Natural killer cell treated with Interleukin-12 subunit alpha and Interleukin-12 subunit beta and Interleukin-15 and Interleukin-18, amount 100 ng/mL, for 72 hours (primary cell): Measurements from ENCODE around the gene AFF3. TPM values are rescaled to one million over a fixed set of nuclear protein-coding genes. Genes with fewer than 3 reads are reported as not detected.
"Not testable (repeated sequence)": the region's sequence is repeated elsewhere in the genome, so short reads cannot be mapped to it uniquely, and the experiment has no call there.

Experiments used
- ATAC-seq, 2 donors: fragments of 150-1000 bp; cut with Tn5 transposase in 1 of 2; sonication (Bioruptor Pico), chemical (Tn5 transposase) in 1 of 2; 2 replicates each; pipeline ENCODE4 v1.10.0; 2021
- DNase-seq: peaks from one replicate; pipeline ENCODE4 v3.0.0; 2022; ENCODE audit warnings: low spot score
- H3K27ac Mint-ChIP-seq, 2 donors: 1 replicate in 1 of 2; 2 replicates in 1 of 2; pipeline ENCODE4 v1.8.0; 2022; ENCODE audit warnings: mixed read lengths in 2 of 2, mild to moderate bottlenecking in 1 of 2, moderate library complexity in 1 of 2
- H3K27me3 Mint-ChIP-seq, 2 donors: 1 replicate in 1 of 2; 2 replicates in 1 of 2; pipeline ENCODE4 v1.8.0; 2022; ENCODE audit warnings: mixed read lengths in 2 of 2
- H3K36me3 Mint-ChIP-seq: one replicate; pipeline ENCODE4 v1.8.0; 2022; ENCODE audit warnings: mixed read lengths
- H3K4me1 Mint-ChIP-seq, 2 donors: 1 replicate in 1 of 2; 2 replicates in 1 of 2; pipeline ENCODE4 v1.8.0; 2022; ENCODE audit warnings: low read depth in 2 of 2, mixed read lengths in 2 of 2, mild to moderate bottlenecking in 1 of 2
- H3K4me3 Mint-ChIP-seq: one replicate; pipeline ENCODE4 v1.8.0; 2022; ENCODE audit warnings: mixed read lengths
- H3K9me3 Mint-ChIP-seq: 2 replicates; pipeline ENCODE4 v1.8.0; 2022; ENCODE audit warnings: mixed read lengths
- total RNA-seq, 2 donors: library from RNA; stranded (reverse); gene quantifications; one replicate each; pipeline ENCODE4 v1.2.3, GENCODE V29; 2022

Gene AFF3
- total RNA-seq, 2 donors from 2014 or later, result 1.5 TPM; not detected in 1

- no peaks in the 10 kb centered on the region for H3K36me3 Mint-ChIP-seq
- H3K9me3 Mint-ChIP-seq, result peaks cover 4% of the 10 kb centered on the region
- no peak overlapping the region for H3K4me3 Mint-ChIP-seq
- peaks cover 7 to 29% of the 10 kb centered on the region in 2 donors for H3K27me3 Mint-ChIP-seq
- H3K27ac Mint-ChIP-seq, result no peak overlapping the region
- no peak for DNase-seq
- no peak for ATAC-seq
- no peaks in the 10 kb centered on the region for H3K4me1 Mint-ChIP-seq
Observed at GRCh38 chr2:99743146-99743545, 399.2 kb downstream of the AFF3 start.

- DNase-seq (no peak), ATAC-seq (no peak)
- Mint-ChIP-seq H3K27me3 (peaks cover 5 to 23% of the 10 kb centered on the region in 2 donors), H3K9me3 (no peaks in the 10 kb centered on the region), H3K27ac (no peak overlapping the region), H3K4me1 (no peaks in the 10 kb centered on the region), H3K4me3 (no peak overlapping the region), H3K36me3 (no peaks in the 10 kb centered on the region)
Observed at GRCh38 chr2:99737537-99737936, 404.9 kb downstream of the AFF3 start.

GRCh38 chr2:99735753-99736152 lies 406.6 kb downstream of the AFF3 start:
- DNase-seq (no peak), ATAC-seq (no peak)
- no peaks in the 10 kb centered on the region for H3K36me3 Mint-ChIP-seq
- no peaks in the 10 kb centered on the region for H3K4me1 Mint-ChIP-seq
- no peak overlapping the region for H3K27ac Mint-ChIP-seq
- peaks cover 5 to 23% of the 10 kb centered on the region in 2 donors for H3K27me3 Mint-ChIP-seq
- no peak overlapping the region for H3K4me3 Mint-ChIP-seq
- H3K9me3 Mint-ChIP-seq, result no peaks in the 10 kb centered on the region

GRCh38 chr2:99735314-99735713 lies 407.1 kb downstream of the AFF3 start:
- not testable (repeated sequence) for H3K9me3 Mint-ChIP-seq, H3K4me3 Mint-ChIP-seq, H3K4me1 Mint-ChIP-seq, H3K36me3 Mint-ChIP-seq, H3K27ac Mint-ChIP-seq, ATAC-seq, DNase-seq
- H3K27me3 Mint-ChIP-seq, result peaks cover 5 to 23% of the 10 kb centered on the region in 2 donors

- no peaks in the 10 kb centered on the region for H3K4me1 Mint-ChIP-seq
- peaks cover 5 to 21% of the 10 kb centered on the region in 2 donors for H3K27me3 Mint-ChIP-seq
- H3K27ac Mint-ChIP-seq, result no peak overlapping the region
- no peak overlapping the region for H3K4me3 Mint-ChIP-seq
- DNase-seq, result no peak
- no peaks in the 10 kb centered on the region for H3K36me3 Mint-ChIP-seq
- H3K9me3 Mint-ChIP-seq, result no peaks in the 10 kb centered on the region
- ATAC-seq, result no peak
Observed at GRCh38 chr2:99734236-99734635, 408.2 kb downstream of the AFF3 start.

- H3K4me3 Mint-ChIP-seq, result no peak overlapping the region
- DNase-seq (no peak), ATAC-seq (no peak)
- H3K27me3 Mint-ChIP-seq, result no peaks in the 10 kb centered on the region
- H3K4me1 Mint-ChIP-seq, result no peaks in the 10 kb centered on the region
- H3K36me3 Mint-ChIP-seq, result no peaks in the 10 kb centered on the region
- no peak overlapping the region for H3K27ac Mint-ChIP-seq
- no peaks in the 10 kb centered on the region for H3K9me3 Mint-ChIP-seq
Observed at GRCh38 chr2:99729104-99730025, 413.0 kb downstream of the AFF3 start.

GRCh38 chr2:99728166-99728565 lies 414.2 kb downstream of the AFF3 start:
- Mint-ChIP-seq H3K36me3 (no peaks in the 10 kb centered on the region), H3K4me1 (no peaks in the 10 kb centered on the region), H3K27ac (no peak overlapping the region), H3K9me3 (no peaks in the 10 kb centered on the region), H3K4me3 (no peak overlapping the region), H3K27me3 (no peaks in the 10 kb centered on the region)
- ATAC-seq (no peak), DNase-seq (no peak)

GRCh38 chr2:99727199-99727598 lies 415.2 kb downstream of the AFF3 start:
- ATAC-seq, result no peak
- DNase-seq, result no peak
- Mint-ChIP-seq H3K4me1 (no peaks in the 10 kb centered on the region), H3K27ac (no peak overlapping the region), H3K4me3 (no peak overlapping the region), H3K36me3 (peaks cover 4% of the 10 kb centered on the region), H3K9me3 (no peaks in the 10 kb centered on the region), H3K27me3 (no peaks in the 10 kb centered on the region)

- no peak for ATAC-seq
- no peak overlapping the region for H3K27ac Mint-ChIP-seq
- H3K4me3 Mint-ChIP-seq, result no peak overlapping the region
- H3K4me1 Mint-ChIP-seq, result no peaks in the 10 kb centered on the region
- peaks cover 9% of the 10 kb centered on the region for H3K36me3 Mint-ChIP-seq
- no peaks in the 10 kb centered on the region for H3K9me3 Mint-ChIP-seq
- DNase-seq, result no peak
- peaks cover 0 to 4% of the 10 kb centered on the region in 2 donors for H3K27me3 Mint-ChIP-seq
Observed at GRCh38 chr2:99726691-99727090, 415.7 kb downstream of the AFF3 start.

GRCh38 chr2:99725820-99726219 lies 416.6 kb downstream of the AFF3 start:
- Mint-ChIP-seq H3K4me3 (no peak overlapping the region), H3K27me3 (peaks cover 0 to 8% of the 10 kb centered on the region in 2 donors), H3K36me3 (peaks cover 11% of the 10 kb centered on the region), H3K9me3 (no peaks in the 10 kb centered on the region), H3K27ac (no peak overlapping the region), H3K4me1 (no peaks in the 10 kb centered on the region)
- no peak for DNase-seq
- ATAC-seq, result no peak

- H3K36me3 Mint-ChIP-seq, result peaks cover 11% of the 10 kb centered on the region
- H3K4me3 Mint-ChIP-seq, result no peak overlapping the region
- ATAC-seq (no peak), DNase-seq (no peak)
- peaks cover 0 to 8% of the 10 kb centered on the region in 2 donors for H3K27me3 Mint-ChIP-seq
- no peaks in the 10 kb centered on the region for H3K9me3 Mint-ChIP-seq
- no peaks in the 10 kb centered on the region for H3K4me1 Mint-ChIP-seq
- H3K27ac Mint-ChIP-seq, result no peak overlapping the region
Observed at GRCh38 chr2:99722476-99722875, 419.9 kb downstream of the AFF3 start.

- Mint-ChIP-seq H3K4me1 (no peaks in the 10 kb centered on the region), H3K9me3 (no peaks in the 10 kb centered on the region), H3K4me3 (no peak overlapping the region), H3K27me3 (peaks cover 0 to 8% of the 10 kb centered on the region in 2 donors), H3K36me3 (peaks cover 11% of the 10 kb centered on the region), H3K27ac (no peak overlapping the region)
- DNase-seq (no peak), ATAC-seq (no peak)
Observed at GRCh38 chr2:99719102-99719501, 423.3 kb downstream of the AFF3 start.

GRCh38 chr2:99715956-99716355 lies 426.4 kb downstream of the AFF3 start:
- ATAC-seq (no peak), DNase-seq (no peak)
- Mint-ChIP-seq H3K9me3 (no peaks in the 10 kb centered on the region), H3K36me3 (no peaks in the 10 kb centered on the region), H3K27me3 (no peaks in the 10 kb centered on the region), H3K27ac (no peak overlapping the region), H3K4me1 (no peaks in the 10 kb centered on the region), H3K4me3 (no peak overlapping the region)

GRCh38 chr2:99714349-99714748 lies 428.0 kb downstream of the AFF3 start:
- no peaks in the 10 kb centered on the region for H3K9me3 Mint-ChIP-seq
- no peak for DNase-seq
- H3K4me3 Mint-ChIP-seq, result no peak overlapping the region
- ATAC-seq, result no peak
- H3K36me3 Mint-ChIP-seq, result no peaks in the 10 kb centered on the region
- H3K4me1 Mint-ChIP-seq, result no peaks in the 10 kb centered on the region
- H3K27me3 Mint-ChIP-seq, result no peaks in the 10 kb centered on the region
- no peak overlapping the region for H3K27ac Mint-ChIP-seq
